HUES6 (cell line): Measurements from ENCODE around the gene KIAA1328.

ENCODE experiments used
- H3K27ac ChIP-seq: 2 replicates; pipeline ENCODE4 v1.7.0; 2013; ENCODE audit warnings: low read depth, mild to moderate bottlenecking, low read length, inconsistent platforms
- H3K27me3 ChIP-seq: 2 replicates; pipeline ENCODE4 v1.6.1; 2013; ENCODE audit warnings: low read length; ENCODE audit not compliant: control insufficient read depth, insufficient read depth
- H3K36me3 ChIP-seq: 2 replicates; pipeline ENCODE4 v1.6.1; 2013; ENCODE audit warnings: low read length; ENCODE audit not compliant: control insufficient read depth, insufficient read depth
- H3K4me1 ChIP-seq: 2 replicates; pipeline ENCODE4 v1.6.1; 2013; ENCODE audit warnings: low read length; ENCODE audit not compliant: control insufficient read depth, insufficient read depth
- H3K4me3 ChIP-seq: 2 replicates; pipeline ENCODE4 v1.5.1; 2013; ENCODE audit warnings: low read depth, low read length
- H3K9ac ChIP-seq: one replicate; pipeline ENCODE4 v1.6.1; 2013; ENCODE audit warnings: mild to moderate bottlenecking, low read length
- H3K9me3 ChIP-seq: 2 replicates; pipeline ENCODE4 v1.6.1; 2013; ENCODE audit warnings: low read depth, low read length; ENCODE audit not compliant: control insufficient read depth, insufficient read depth

The KIAA1328 gene

GRCh38 chr18:36826556-36826955 is 2.4 kb upstream of the KIAA1328 start:
- Histone ChIP-seq H3K36me3 (peaks cover 14% of the 10 kb centered on the region), H3K9me3 (no peaks in the 10 kb centered on the region), H3K4me3 (no peak overlapping the region), H3K4me1 (peaks cover 6% of the 10 kb centered on the region; the same call in 1 of the 2 replicates), H3K9ac (no peak overlapping the region), H3K27ac (no peak overlapping the region), H3K27me3 (no peaks in the 10 kb centered on the region)

- Histone ChIP-seq H3K27ac (peak overlapping the region; percentile 45; the same call in 1 of the 2 replicates), H3K4me1 (peaks cover 6% of the 10 kb centered on the region; the same call in 1 of the 2 replicates), H3K27me3 (no peaks in the 10 kb centered on the region), H3K9ac (peak overlapping the region; percentile 90), H3K9me3 (no peaks in the 10 kb centered on the region), H3K4me3 (peak overlapping the region; percentile 95), H3K36me3 (peaks cover 9% of the 10 kb centered on the region)
Measured at GRCh38 chr18:36828157-36828629, 734 bp upstream of the KIAA1328 start.

GRCh38 chr18:36829362-36830157 is 633 bp downstream of the KIAA1328 start:
- 0 out of 2 replicates have a peak, but pooled peaks cover 5% of the 10 kb centered on the region for H3K36me3 ChIP-seq
- peak overlapping the region; percentile 95 for H3K4me3 ChIP-seq
- no peak overlapping the region for H3K27ac ChIP-seq
- no peaks in the 10 kb centered on the region for H3K27me3 ChIP-seq
- H3K4me1 ChIP-seq: peaks cover 6% of the 10 kb centered on the region; the same call in 1 of the 2 replicates
- H3K9ac ChIP-seq: peak overlapping the region; percentile 90
- H3K9me3 ChIP-seq: no peaks in the 10 kb centered on the region

- Histone ChIP-seq H3K27me3 (no peaks in the 10 kb centered on the region), H3K4me3 (peak overlapping the region; percentile 95), H3K27ac (no peak overlapping the region), H3K36me3 (0 out of 2 replicates have a peak, but pooled peaks cover 5% of the 10 kb centered on the region), H3K4me1 (peaks cover 6% of the 10 kb centered on the region; the same call in 1 of the 2 replicates), H3K9ac (no peak overlapping the region), H3K9me3 (no peaks in the 10 kb centered on the region)
Measured at GRCh38 chr18:36830158-36830495, 1.2 kb downstream of the KIAA1328 start.

GRCh38 chr18:36831139-36831538 is 2.2 kb downstream of the KIAA1328 start:
- Histone ChIP-seq H3K27ac (no peak overlapping the region), H3K4me1 (peaks cover 6% of the 10 kb centered on the region; the same call in 1 of the 2 replicates), H3K4me3 (no peak overlapping the region)

GRCh38 chr18:36833120-36833519 is 4.2 kb downstream of the KIAA1328 start:
- Histone ChIP-seq H3K4me1 (peaks cover 6% of the 10 kb centered on the region; the same call in 1 of the 2 replicates), H3K9ac (no peak overlapping the region)

More at GRCh38 chr18:36831139-36831538, 2.2 kb downstream of the KIAA1328 start:
- H3K9me3 ChIP-seq: no peaks in the 10 kb centered on the region
- no peaks in the 10 kb centered on the region for H3K27me3 ChIP-seq
- H3K36me3 ChIP-seq: 0 out of 2 replicates have a peak, but pooled peaks cover 2% of the 10 kb centered on the region
- no peak overlapping the region for H3K9ac ChIP-seq

GRCh38 chr18:36835927-36836326 is 7.0 kb downstream of the KIAA1328 start:
- Histone ChIP-seq H3K9ac (no peak overlapping the region), H3K4me3 (no peak overlapping the region), H3K4me1 (no peaks in the 10 kb centered on the region), H3K9me3 (no peaks in the 10 kb centered on the region), H3K27me3 (no peaks in the 10 kb centered on the region), H3K27ac (no peak overlapping the region), H3K36me3 (no peaks in the 10 kb centered on the region)

More at GRCh38 chr18:36833120-36833519, 4.2 kb downstream of the KIAA1328 start:
- Histone ChIP-seq H3K36me3 (0 out of 2 replicates have a peak, but pooled peaks cover 2% of the 10 kb centered on the region), H3K9me3 (no peaks in the 10 kb centered on the region), H3K27me3 (no peaks in the 10 kb centered on the region), H3K4me3 (no peak overlapping the region), H3K27ac (no peak overlapping the region)

- Histone ChIP-seq H3K27ac (no peak overlapping the region), H3K27me3 (no peaks in the 10 kb centered on the region), H3K36me3 (no peaks in the 10 kb centered on the region), H3K4me1 (no peaks in the 10 kb centered on the region; the same call in 1 of the 2 replicates), H3K9me3 (no peaks in the 10 kb centered on the region), H3K4me3 (no peak overlapping the region), H3K9ac (no peak overlapping the region)
Measured at GRCh38 chr18:36839835-36840234, 10.9 kb downstream of the KIAA1328 start.

- H3K4me3 ChIP-seq: no peak overlapping the region
- H3K9ac ChIP-seq: no peak overlapping the region
- no peaks in the 10 kb centered on the region for H3K9me3 ChIP-seq
- no peaks in the 10 kb centered on the region for H3K27me3 ChIP-seq
- no peaks in the 10 kb centered on the region for H3K36me3 ChIP-seq
- no peak overlapping the region for H3K27ac ChIP-seq
- no peaks in the 10 kb centered on the region; the same call in 1 of the 2 replicates for H3K4me1 ChIP-seq
Measured at GRCh38 chr18:36843199-36843598, 14.3 kb downstream of the KIAA1328 start.

- H3K4me1 ChIP-seq: no peaks in the 10 kb centered on the region; the same call in 1 of the 2 replicates
- H3K4me3 ChIP-seq: no peak overlapping the region
- no peaks in the 10 kb centered on the region for H3K27me3 ChIP-seq
- no peak overlapping the region for H3K9ac ChIP-seq
- no peaks in the 10 kb centered on the region for H3K36me3 ChIP-seq
- H3K27ac ChIP-seq: no peak overlapping the region
- H3K9me3 ChIP-seq: no peaks in the 10 kb centered on the region
Measured at GRCh38 chr18:36843784-36844183, 14.9 kb downstream of the KIAA1328 start.

GRCh38 chr18:36848609-36849008 is 19.7 kb downstream of the KIAA1328 start:
- Histone ChIP-seq H3K4me3 (no peak overlapping the region), H3K27ac (no peak overlapping the region), H3K9ac (no peak overlapping the region), H3K4me1 (no peaks in the 10 kb centered on the region), H3K36me3 (peaks cover 5% of the 10 kb centered on the region; the same call in 1 of the 2 replicates), H3K27me3 (no peaks in the 10 kb centered on the region), H3K9me3 (peaks cover 5% of the 10 kb centered on the region; the same call in 1 of the 2 replicates)
